ENCODE data around the gene ZNF519. TPM values are rescaled to one million over a fixed set of nuclear protein-coding genes. Genes with fewer than 3 reads are reported as not detected.
A peak's percentile ranks its signal among the peaks of the same experiment; 100 is the strongest.

Gene ZNF519
- total RNA-seq, 1 experiment from 2014 or later = 24.3 TPM

GRCh38 chr18:14086458-14087231, 45.6 kb downstream of the ZNF519 start:
- H3K4me3 Mint-ChIP-seq = no peak overlapping the region
- H2BK12ac ChIP-seq (ENCODE audit: insufficient read length, low read depth, low read length) = no peak overlapping the region
- H3K14ac ChIP-seq (ENCODE audit: insufficient read depth, low read length) = peak overlapping the region; percentile 16; the same call in 1 of the 2 replicates
- H3K27me3 Mint-ChIP-seq (ENCODE audit: low read depth) = no peaks in the 10 kb centered on the region
- no peak overlapping the region for H3K9ac ChIP-seq (ENCODE audit: extremely low read depth, insufficient read length, low read length)
- no peaks in the 10 kb centered on the region for H4K20me1 ChIP-seq (ENCODE audit: control insufficient read depth, insufficient read depth, insufficient read length)
- no peaks in the 10 kb centered on the region for H3K9me3 ChIP-seq (ENCODE audit: control insufficient read depth, low read depth, low read length)
- WGBS (ENCODE audit: extremely low coverage, insufficient read length, low lambda C conversion rate) = no CpG with 5 or more reads among the region's 9 CpGs
- no peaks in the 10 kb centered on the region for H3K79me1 ChIP-seq (ENCODE audit: insufficient read depth, low read depth, low read length, poor library complexity, severe bottlenecking)
- no peak overlapping the region for H3K56ac ChIP-seq (ENCODE audit: insufficient read length, low read depth, low read length)
- no peak overlapping the region for H2AK5ac ChIP-seq (ENCODE audit: insufficient read length, low read length)
- no peaks in the 10 kb centered on the region; the same call in 1 of the 2 replicates for H3K79me2 ChIP-seq (ENCODE audit: insufficient read depth, low read length)
- no peaks in the 10 kb centered on the region for H3K9me3 Mint-ChIP-seq
- H2BK20ac ChIP-seq (ENCODE audit: low read depth, low read length, poor library complexity, severe bottlenecking) = no peak overlapping the region
- H4K5ac ChIP-seq (ENCODE audit: insufficient read length, low read depth, low read length) = no peak overlapping the region
- H4K91ac ChIP-seq (ENCODE audit: insufficient read length, low read depth, low read length) = no peak overlapping the region
- peak overlapping the region in 1 of 3 experiments; percentile 55; a peak in 1 of 7 replicates for H3K27ac Mint-ChIP-seq
- no peak overlapping the region for H3K4ac ChIP-seq (ENCODE audit: low read depth, low read length)
- no peak overlapping the region for H3K27ac ChIP-seq (ENCODE audit: insufficient read length, low read depth, low read length)
- no peak overlapping the region for H3T11ph ChIP-seq (ENCODE audit: low read length)
- no peaks in the 10 kb centered on the region for H3K27me3 ChIP-seq (ENCODE audit: insufficient read depth, low read length)
- H3K4me1 ChIP-seq (ENCODE audit: insufficient read depth, low read length) = no peaks in the 10 kb centered on the region
- peaks cover 11 to 15% of the 10 kb centered on the region in 2 experiments for H3K4me1 Mint-ChIP-seq
- peaks cover 0 to 2% (median 0%) of the 10 kb centered on the region in 3 experiments; a peak in 2 of 7 replicates for H3K36me3 Mint-ChIP-seq (ENCODE audit: insufficient read depth in 1 of 3, low read depth in 3 of 3)
- no peak overlapping the region for H2BK15ac ChIP-seq (ENCODE audit: low read depth, low read length)
- no peak overlapping the region for H4K8ac ChIP-seq (replicated peaks; ENCODE audit: insufficient read length, low read depth, low read length)
- no peak overlapping the region for H2AFZ ChIP-seq (ENCODE audit: low read length)
- no peak overlapping the region for H3K4me2 ChIP-seq (ENCODE audit: insufficient read depth, insufficient read length, low read length)
- H2BK5ac ChIP-seq (ENCODE audit: insufficient read length, low read length) = no peak overlapping the region
- no peak overlapping the region for H3K23ac ChIP-seq (ENCODE audit: insufficient read length, low read depth, low read length)
- DNase-seq = peak; percentile 61
- H2BK120ac ChIP-seq (ENCODE audit: low read depth, low read length, poor library complexity, severe bottlenecking) = no peak overlapping the region
- no peak overlapping the region for H3K18ac ChIP-seq (ENCODE audit: insufficient read length, low read depth, low read length)
- peaks cover 2% of the 10 kb centered on the region for H3K23me2 ChIP-seq (ENCODE audit: insufficient read length, low read depth, low read length, poor library complexity, severe bottlenecking)
- peak; percentile 92 for TF ChIP-seq CTCF (conservative IDR thresholded peaks at IDR 0.05)
